ENCODE data around the gene FBXW11. TPM values are rescaled to one million over a fixed set of nuclear protein-coding genes. Genes with fewer than 3 reads are reported as not detected.
A peak's percentile ranks its signal among the peaks of the same experiment; 100 is the strongest.

FBXW11 gene
- 87.4 and 95.1 TPM in 2 replicates for total RNA-seq (2014; rRNA removed; shearing (Covaris generic))

GRCh38 chr5:172006321-172007174, at the start of gene FBXW11:
FBXW11 (minus strand) TSS chr5:172006638; CDS start chr5:172006502, 136 bp downstream.
- Histone ChIP-seq H3K4me1 (peaks cover 6% of the 10 kb centered on the region; the same call in 1 of the 2 replicates), H3K9me3 (replicated peaks) (no peaks in the 10 kb centered on the region)
- peak; percentile 98 for DNase-seq

GRCh38 chr5:172055996-172056395, 49.6 kb upstream of the FBXW11 start:
- Histone ChIP-seq H3K9me3 (replicated peaks) (no peaks in the 10 kb centered on the region), H3K36me3 (peaks cover 7% of the 10 kb centered on the region; the same call in 1 of the 2 replicates), H3K4me3 (no peak overlapping the region), H3K4me1 (no peaks in the 10 kb centered on the region), H3K27ac (no peak overlapping the region), H3K27me3 (no peaks in the 10 kb centered on the region)
- no peak for DNase-seq

More at GRCh38 chr5:172006321-172007174, at the start of gene FBXW11:
- Histone ChIP-seq H3K27ac (peak within 1 kb of the TSS; percentile 91), H3K4me3 (peak within 1 kb of the TSS; percentile 96), H3K27me3 (no peaks in the 10 kb centered on the region), H3K36me3 (no peaks in the 10 kb centered on the region)

- no peaks in the 10 kb centered on the region for H3K27me3 ChIP-seq
- no peak overlapping the region for H3K4me3 ChIP-seq
- DNase-seq, result no peak
- H3K9me3 ChIP-seq (replicated peaks), result no peaks in the 10 kb centered on the region
- H3K4me1 ChIP-seq, result no peaks in the 10 kb centered on the region
- no peak overlapping the region for H3K27ac ChIP-seq
- peaks cover 3% of the 10 kb centered on the region; the same call in 1 of the 2 replicates for H3K36me3 ChIP-seq
Measured at GRCh38 chr5:172055421-172055820, 49.0 kb upstream of the FBXW11 start.

GRCh38 chr5:172054611-172055153, 48.2 kb upstream of the FBXW11 start:
- peaks cover 6% of the 10 kb centered on the region for H3K36me3 ChIP-seq

GRCh38 chr5:172052450-172053236, 46.2 kb upstream of the FBXW11 start:
- H3K4me1 ChIP-seq, result no peaks in the 10 kb centered on the region
- H3K27me3 ChIP-seq, result no peaks in the 10 kb centered on the region
- H3K36me3 ChIP-seq, result peaks cover 6% of the 10 kb centered on the region
- H3K4me3 ChIP-seq, result no peak overlapping the region
- no peak overlapping the region for H3K27ac ChIP-seq
- DNase-seq, result no peak
- H3K9me3 ChIP-seq (replicated peaks), result no peaks in the 10 kb centered on the region

More at GRCh38 chr5:172054611-172055153, 48.2 kb upstream of the FBXW11 start:
- no peak overlapping the region for H3K4me3 ChIP-seq
- DNase-seq, result no peak
- no peak overlapping the region for H3K27ac ChIP-seq
- H3K9me3 ChIP-seq (replicated peaks), result no peaks in the 10 kb centered on the region
- H3K27me3 ChIP-seq, result no peaks in the 10 kb centered on the region
- H3K4me1 ChIP-seq, result no peaks in the 10 kb centered on the region

- Histone ChIP-seq H3K4me1 (no peaks in the 10 kb centered on the region), H3K9me3 (replicated peaks) (no peaks in the 10 kb centered on the region), H3K27me3 (no peaks in the 10 kb centered on the region), H3K27ac (no peak overlapping the region), H3K4me3 (no peak overlapping the region), H3K36me3 (peaks cover 6% of the 10 kb centered on the region)
- DNase-seq, result no peak
Measured at GRCh38 chr5:172051643-172052339, 45.4 kb upstream of the FBXW11 start.

GRCh38 chr5:172050080-172050479, 43.6 kb upstream of the FBXW11 start:
- Histone ChIP-seq H3K4me1 (no peaks in the 10 kb centered on the region), H3K4me3 (no peak overlapping the region), H3K27ac (no peak overlapping the region), H3K9me3 (replicated peaks) (0 out of 2 replicates have a peak, but pooled peaks cover 3% of the 10 kb centered on the region), H3K36me3 (peaks cover 6% of the 10 kb centered on the region), H3K27me3 (no peaks in the 10 kb centered on the region)
- no peak for DNase-seq

- H3K4me3 ChIP-seq, result no peak overlapping the region
- H3K36me3 ChIP-seq, result peaks cover 6% of the 10 kb centered on the region
- 0 out of 2 replicates have a peak, but pooled peaks cover 3% of the 10 kb centered on the region for H3K9me3 ChIP-seq (replicated peaks)
- no peaks in the 10 kb centered on the region for H3K4me1 ChIP-seq
- no peak overlapping the region for H3K27ac ChIP-seq
- no peaks in the 10 kb centered on the region for H3K27me3 ChIP-seq
- DNase-seq, result no peak
Measured at GRCh38 chr5:172049226-172049796, 42.9 kb upstream of the FBXW11 start.

GRCh38 chr5:172048539-172049101, 42.2 kb upstream of the FBXW11 start:
- H3K36me3 ChIP-seq, result peaks cover 6% of the 10 kb centered on the region
- no peak overlapping the region for H3K27ac ChIP-seq
- H3K4me1 ChIP-seq, result no peaks in the 10 kb centered on the region
- H3K9me3 ChIP-seq (replicated peaks), result 0 out of 2 replicates have a peak, but pooled peaks cover 3% of the 10 kb centered on the region
- no peak for DNase-seq
- no peak overlapping the region for H3K4me3 ChIP-seq
- no peaks in the 10 kb centered on the region for H3K27me3 ChIP-seq

- no peak for DNase-seq
- Histone ChIP-seq H3K36me3 (peaks cover 6% of the 10 kb centered on the region), H3K27ac (no peak overlapping the region), H3K27me3 (no peaks in the 10 kb centered on the region), H3K4me3 (no peak overlapping the region), H3K4me1 (no peaks in the 10 kb centered on the region), H3K9me3 (replicated peaks) (0 out of 2 replicates have a peak, but pooled peaks cover 3% of the 10 kb centered on the region)
Measured at GRCh38 chr5:172048170-172048422, 41.7 kb upstream of the FBXW11 start.

- Histone ChIP-seq H3K9me3 (replicated peaks) (0 out of 2 replicates have a peak, but pooled peaks cover 3% of the 10 kb centered on the region), H3K36me3 (peaks cover 6% of the 10 kb centered on the region), H3K4me3 (no peak overlapping the region), H3K27me3 (no peaks in the 10 kb centered on the region), H3K4me1 (no peaks in the 10 kb centered on the region), H3K27ac (no peak overlapping the region)
- DNase-seq, result no peak
Measured at GRCh38 chr5:172046593-172046992, 40.2 kb upstream of the FBXW11 start.

- DNase-seq, result no peak
- Histone ChIP-seq H3K27me3 (no peaks in the 10 kb centered on the region), H3K36me3 (peaks cover 6% of the 10 kb centered on the region), H3K4me1 (no peaks in the 10 kb centered on the region), H3K4me3 (no peak overlapping the region), H3K9me3 (replicated peaks) (0 out of 2 replicates have a peak, but pooled peaks cover 3% of the 10 kb centered on the region), H3K27ac (no peak overlapping the region)
Measured at GRCh38 chr5:172045315-172045632, 38.8 kb upstream of the FBXW11 start.

GRCh38 chr5:172044631-172045314, 38.3 kb upstream of the FBXW11 start:
- Histone ChIP-seq H3K4me3 (no peak overlapping the region), H3K9me3 (replicated peaks) (0 out of 2 replicates have a peak, but pooled peaks cover 3% of the 10 kb centered on the region), H3K4me1 (no peaks in the 10 kb centered on the region), H3K36me3 (peaks cover under 1% of the 10 kb centered on the region; the same call in 1 of the 2 replicates), H3K27me3 (no peaks in the 10 kb centered on the region), H3K27ac (no peak overlapping the region)
- DNase-seq, result peak; percentile 54 to 63

Data from SJCRH30 (cell line).